Left ventricle myocardium superior (tissue), 1 donor: ENCODE data around the gene NSF. TPM values are rescaled to one million over a fixed set of nuclear protein-coding genes. Genes with fewer than 3 reads are reported as not detected.
"Not testable (repeated sequence)": the region's sequence is repeated elsewhere in the genome, so short reads cannot be mapped to it uniquely, and the experiment has no call there.

Experiments used
- ATAC-seq: fragments of 200-7000 bp; cut with Tn5 transposase; one replicate; pipeline ENCODE4 v1.9.1; 2020; ENCODE audit warnings: mild to moderate bottlenecking, moderate library complexity
- DNase-seq: peaks from one replicate; pipeline ENCODE4 v3.0.0-alpha.2; 2020
- intact Hi-C: fragments of 100-400 bp; cut with micrococcal nuclease; formaldehyde crosslinking; loops from one replicate; pipeline ENCODE4 v1.11.0; 2022
- total RNA-seq: library from RNA; stranded (reverse); fragmentation: NEBNext Ultra II Directional; extraction: Animal tissue kit (Norgen Biotek cat#: 25700); gene quantifications from one replicate; pipeline ENCODE4 v1.2.1, GENCODE V29; 2021
- donor health status: DM: no; HTN: yes; CAD: no; lungs with severe emphysema.

Gene NSF
- total RNA-seq, 1 donor from 2014 or later: 27.5 TPM

DNA sequence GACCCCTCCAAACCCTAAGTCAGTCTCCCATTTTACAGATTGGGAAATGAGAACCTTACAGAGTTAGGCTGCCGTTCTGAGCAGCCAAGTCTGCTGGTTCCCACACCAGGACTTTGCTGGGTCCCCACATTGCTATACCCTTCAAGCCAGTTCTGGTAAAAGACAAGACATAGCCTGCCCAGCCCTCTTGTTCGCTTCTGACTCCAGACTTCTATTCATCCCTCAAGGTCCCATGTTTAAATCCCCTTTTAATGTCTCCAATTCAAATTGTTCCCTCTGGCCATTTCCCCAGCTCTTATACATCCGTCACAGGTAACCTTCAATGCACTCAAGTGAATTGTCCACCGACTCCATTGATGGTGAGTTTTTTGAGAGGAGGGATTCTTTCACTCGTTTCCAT, 197.8 kb downstream of the NSF start:
- DNase-seq: no peak
- intact Hi-C loops: no loop called here
- no peak for ATAC-seq

DNA sequence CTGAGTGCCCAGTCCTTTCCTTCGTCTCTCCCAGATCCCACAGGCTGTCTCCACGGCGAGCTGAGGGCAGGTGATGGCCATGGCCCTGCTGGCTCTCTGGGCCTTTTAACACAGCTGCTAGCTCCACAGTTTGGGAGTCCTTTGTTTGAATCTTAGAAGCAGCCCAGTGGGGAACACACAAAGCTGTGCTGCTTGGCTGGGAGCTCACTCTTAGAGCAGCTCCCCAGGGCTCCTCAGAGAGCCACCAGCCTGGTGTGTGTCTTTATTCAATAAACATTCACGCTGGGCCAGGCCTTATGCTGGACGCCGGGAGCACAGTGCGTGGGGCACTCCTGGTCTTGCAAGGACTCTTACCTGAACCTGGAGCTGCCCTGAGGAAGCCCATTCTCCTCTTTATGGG, 198.3 kb downstream of the NSF start:
- intact Hi-C loops: no loop called here
- no peak for DNase-seq
- no peak for ATAC-seq

DNA sequence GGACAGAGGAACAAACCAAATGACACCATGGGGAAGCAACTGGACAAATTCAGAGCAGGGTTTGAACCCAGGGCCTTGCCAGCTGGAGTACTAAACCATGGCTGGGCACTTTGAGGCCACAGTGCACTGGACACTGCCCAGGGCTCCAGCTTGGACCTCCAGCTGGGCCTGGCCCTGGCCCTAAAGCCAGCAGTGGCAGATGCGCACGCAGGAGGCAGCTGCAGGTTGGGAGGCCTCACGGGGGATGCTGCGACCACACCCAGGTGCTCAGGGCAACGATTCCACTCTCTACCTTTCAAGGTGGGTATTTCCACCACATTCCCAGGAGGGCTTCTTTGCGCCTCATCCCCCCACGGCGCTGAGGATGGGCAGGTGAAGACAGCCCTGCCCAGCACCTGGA, 199.1 kb downstream of the NSF start:
- no peak for ATAC-seq

DNA sequence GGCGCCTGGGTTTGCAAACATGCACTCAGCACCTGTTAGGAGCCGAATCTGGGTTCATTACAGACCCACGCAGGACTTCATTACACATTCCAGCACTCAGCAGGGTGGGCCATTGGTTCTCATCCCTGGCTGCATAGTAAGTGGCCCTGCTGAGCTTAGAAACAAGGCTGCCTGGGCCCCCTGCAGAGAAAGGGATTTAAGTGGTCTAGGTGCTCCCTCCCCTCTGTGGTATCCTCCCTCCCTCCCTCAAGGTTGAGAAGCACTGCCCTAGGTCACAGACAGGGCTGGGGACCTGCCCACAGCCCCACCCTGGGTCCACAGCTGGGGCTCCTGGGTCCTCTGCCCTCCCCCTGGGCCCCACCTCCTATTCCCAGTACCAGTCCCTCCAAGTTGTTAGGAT, 199.7 kb downstream of the NSF start:
- intact Hi-C loops: no loop called here
- DNase-seq (no peak), ATAC-seq (no peak)

More for the DNA sequence above, 199.1 kb downstream of the NSF start:
- DNase-seq: no peak
- intact Hi-C loops: no loop called here

DNA sequence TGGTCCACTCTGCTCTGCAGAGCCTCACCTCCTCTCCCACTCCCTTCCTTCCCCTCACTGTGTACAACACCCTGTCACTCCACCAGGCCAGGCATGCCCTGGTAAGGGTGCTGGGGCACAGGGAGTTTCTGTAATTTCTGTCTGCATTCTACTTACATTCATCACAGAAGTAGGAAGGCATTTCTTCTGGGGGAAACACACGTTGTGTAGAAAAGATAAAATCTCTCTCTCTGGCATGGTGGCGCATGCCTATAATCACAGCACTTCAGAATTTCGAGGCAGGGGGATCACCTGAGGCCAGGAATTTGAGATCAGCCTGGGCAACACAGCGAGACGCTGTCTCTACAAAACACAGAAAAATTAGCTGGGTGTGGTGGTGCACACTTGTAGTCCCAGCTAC, 201.1 kb downstream of the NSF start:
- no peak for ATAC-seq
- DNase-seq: no peak
- intact Hi-C loops: no loop called here

DNA sequence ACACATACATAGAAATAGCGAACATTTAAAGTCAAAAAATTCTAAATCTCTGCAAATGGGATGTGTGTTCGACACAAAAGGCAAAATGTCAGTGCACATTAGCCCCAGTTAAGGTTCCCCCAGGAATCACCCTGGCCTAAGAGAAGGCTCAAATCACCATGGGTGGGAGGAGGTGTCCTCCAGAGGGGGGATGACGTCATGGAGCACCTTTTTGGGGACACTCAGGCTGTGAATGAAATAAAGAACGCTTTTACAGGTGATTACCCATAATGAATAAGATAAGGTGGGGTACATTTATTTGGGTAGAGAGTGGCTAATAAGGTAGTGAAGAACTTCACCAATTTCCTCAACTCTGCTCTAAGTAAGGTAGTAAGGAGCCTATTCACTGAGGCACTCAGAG, 201.6 kb downstream of the NSF start:
- intact Hi-C loops: no loop called here
- ATAC-seq (no peak), DNase-seq (no peak)

DNA sequence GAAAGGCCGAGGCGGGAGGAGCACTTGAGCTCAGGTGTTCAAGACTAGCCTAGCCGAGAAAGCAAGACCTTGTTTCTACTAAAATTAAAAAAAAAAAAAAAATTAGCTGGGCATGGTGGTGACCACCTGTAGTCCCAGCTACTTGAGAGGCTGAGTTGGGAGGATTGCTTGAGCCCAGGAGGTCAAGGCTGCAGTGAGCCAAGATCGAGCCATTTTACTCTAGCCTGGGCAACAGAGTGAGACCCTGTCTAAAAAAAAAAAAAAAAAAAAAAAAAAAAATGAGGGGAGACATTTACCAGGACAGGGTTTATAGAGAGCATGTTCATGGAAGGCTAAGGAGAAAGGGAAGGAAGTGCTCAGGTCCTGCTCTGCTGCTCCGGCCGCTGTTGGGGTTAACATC, 202.6 kb downstream of the NSF start:
- intact Hi-C loops, ATAC-seq, DNase-seq: not testable (repeated sequence)

DNA sequence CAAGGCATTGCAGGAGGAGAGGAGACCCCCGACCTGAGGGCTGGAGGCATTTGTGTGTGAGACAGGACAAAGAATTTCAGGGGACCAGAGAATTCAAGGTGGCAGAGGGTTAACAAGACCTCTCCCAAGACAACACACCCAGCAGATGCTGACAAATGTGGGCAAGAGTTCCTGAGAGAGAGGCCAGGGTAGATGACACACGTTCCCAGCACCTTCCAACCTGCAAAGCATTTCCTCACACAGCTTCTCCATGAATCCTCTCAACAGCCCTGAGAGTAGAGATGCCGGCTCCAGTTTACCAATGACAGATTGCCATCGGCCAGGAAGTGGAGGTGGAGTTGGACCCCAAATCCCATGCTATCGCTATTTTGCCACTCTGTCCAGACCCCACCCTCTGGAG, 203.1 kb downstream of the NSF start:
- DNase-seq (no peak), ATAC-seq (no peak)
- intact Hi-C loops: no loop called here

DNA sequence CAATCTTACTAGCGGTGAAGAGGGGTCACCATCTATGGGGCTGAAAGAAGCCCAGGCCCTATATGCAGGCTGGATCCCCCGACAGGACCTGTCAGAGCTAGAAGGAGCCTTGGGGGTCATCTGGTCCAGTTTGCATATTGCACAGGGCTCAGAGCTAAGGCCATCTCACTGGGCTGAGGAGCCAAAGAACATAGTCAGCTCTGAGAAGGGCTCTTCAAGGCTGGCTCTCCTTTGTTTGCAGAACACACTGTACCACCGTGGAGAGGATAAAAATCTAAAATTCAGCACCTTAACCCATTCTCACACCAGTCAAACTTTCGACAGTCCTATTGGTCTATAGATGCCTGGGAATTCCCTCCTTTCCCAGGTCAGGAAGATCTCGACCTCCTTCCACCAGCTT, 203.8 kb downstream of the NSF start:
- DNase-seq (no peak), ATAC-seq (no peak)
- intact Hi-C loops: no loop called here

DNA sequence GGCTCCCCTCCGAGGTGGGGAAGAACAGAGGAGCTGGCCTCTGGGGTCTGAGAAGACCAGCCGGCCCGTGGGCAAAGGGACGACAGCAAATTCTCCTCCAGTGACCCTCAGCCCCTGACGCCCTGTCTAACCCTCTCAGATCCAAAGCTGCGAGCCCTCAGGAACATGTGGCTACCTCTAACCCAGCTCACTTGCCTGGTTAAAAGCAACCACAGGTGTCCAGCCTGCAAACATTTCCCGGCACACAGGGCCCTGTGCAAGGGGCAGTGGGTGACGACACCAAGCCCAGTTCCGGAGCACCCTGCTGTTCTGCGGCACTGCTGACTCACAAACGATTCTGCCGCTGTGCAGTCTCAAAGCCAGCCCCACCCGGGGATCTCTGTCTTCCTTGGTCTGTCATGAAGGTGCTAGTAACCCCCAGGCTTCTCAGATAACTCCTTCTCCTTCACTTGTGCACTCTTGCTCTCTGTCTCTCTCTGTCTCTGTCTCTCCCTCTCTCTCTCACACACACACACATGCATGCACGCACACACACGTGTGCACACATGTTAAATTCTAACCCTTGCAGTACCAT, 205.0 kb downstream of the NSF start:
- ATAC-seq (no peak), DNase-seq (no peak)
- intact Hi-C loops: no loop called here

DNA sequence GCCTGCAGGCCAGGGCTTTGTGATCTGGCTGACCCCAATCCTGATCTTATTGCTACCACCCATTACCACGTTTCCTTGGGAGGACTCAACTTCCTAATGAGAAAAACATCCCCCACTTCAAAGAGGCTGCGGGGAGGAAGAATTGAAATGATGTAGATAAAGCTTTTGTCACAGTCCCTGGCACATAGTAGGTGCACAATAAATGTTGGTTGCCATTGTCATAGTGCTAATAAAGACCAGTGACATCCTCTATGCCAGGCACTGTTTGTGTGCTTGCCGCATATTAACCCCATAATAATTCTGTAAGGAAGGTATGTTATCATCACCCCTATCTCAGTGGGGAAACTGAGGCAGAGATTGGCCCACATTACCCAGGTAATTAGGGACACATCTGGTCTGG, 205.6 kb downstream of the NSF start:
- no peak for DNase-seq
- intact Hi-C loops: no loop called here
- ATAC-seq: no peak

DNA sequence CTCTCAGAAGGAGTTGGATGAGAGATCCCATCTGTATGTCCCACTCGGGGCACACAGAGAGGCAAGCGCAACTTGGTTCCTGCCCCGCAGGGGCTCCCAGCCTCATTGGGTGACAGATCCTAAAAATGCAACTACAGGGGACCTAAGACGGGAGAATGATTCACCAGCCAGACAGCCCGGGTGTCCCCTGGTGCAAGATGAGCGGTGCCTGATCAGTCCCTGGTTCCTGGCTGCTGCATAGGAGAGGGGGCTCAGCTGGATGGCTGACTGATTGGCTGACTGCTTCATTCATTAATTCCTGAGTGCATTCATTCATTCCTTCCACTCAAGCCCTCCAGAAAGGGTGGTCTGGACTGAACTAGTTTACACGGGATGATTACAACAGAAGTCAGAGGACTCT, 206.1 kb downstream of the NSF start:
- ATAC-seq: no peak
- intact Hi-C loops: no loop called here

DNA sequence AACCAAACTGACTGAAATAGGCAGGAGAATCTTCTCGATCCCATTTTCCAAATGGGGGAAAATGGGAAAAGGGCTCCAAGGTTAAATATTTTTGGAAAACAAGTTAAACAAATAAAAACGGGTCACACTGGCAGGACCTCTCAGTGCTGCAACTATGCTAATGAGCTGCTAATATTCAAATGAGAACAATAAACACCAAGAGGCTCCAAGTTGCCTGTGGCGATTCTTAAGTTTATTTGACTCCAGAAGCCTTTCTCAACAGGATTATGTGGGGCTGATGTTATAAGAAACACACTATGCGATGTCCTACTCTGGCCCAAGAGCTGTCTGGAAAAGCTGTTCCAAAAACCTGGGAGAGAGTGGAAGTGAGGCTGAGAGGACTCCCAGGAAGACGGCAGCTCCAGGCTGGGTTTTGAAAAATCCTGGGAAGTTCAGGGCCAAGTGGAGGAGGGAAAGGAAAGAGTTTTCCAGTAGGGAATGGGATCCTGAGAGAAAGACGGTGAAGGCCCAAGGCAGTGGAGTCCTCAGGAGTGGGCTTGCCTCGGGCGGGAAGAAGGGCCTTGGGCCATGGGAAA, 206.6 kb downstream of the NSF start:
- ATAC-seq: no peak
- no peak for DNase-seq
- intact Hi-C loops: no loop called here

More for the DNA sequence above, 206.1 kb downstream of the NSF start:
- DNase-seq: no peak

DNA sequence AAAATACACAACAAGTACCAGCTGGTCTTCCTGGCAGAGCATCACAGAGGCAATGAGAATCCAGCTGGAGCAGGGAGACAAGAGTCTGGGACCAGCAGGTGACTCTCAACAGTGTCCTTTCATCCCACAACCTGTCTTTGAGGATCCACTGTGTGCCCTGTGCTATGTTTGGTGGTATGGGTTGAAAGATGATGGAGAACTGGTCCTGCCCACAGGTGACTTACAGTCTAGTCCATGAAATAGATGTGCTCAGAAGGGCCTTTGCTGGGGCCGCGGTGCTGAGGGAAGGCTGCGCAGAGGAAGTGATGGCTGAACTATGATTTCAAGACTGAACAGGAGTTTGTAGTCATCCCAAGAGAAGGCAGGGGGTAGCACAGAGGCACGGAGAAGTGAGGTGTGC, 210.1 kb downstream of the NSF start:
- intact Hi-C loops: no loop called here
- ATAC-seq: no peak
- DNase-seq: no peak

DNA sequence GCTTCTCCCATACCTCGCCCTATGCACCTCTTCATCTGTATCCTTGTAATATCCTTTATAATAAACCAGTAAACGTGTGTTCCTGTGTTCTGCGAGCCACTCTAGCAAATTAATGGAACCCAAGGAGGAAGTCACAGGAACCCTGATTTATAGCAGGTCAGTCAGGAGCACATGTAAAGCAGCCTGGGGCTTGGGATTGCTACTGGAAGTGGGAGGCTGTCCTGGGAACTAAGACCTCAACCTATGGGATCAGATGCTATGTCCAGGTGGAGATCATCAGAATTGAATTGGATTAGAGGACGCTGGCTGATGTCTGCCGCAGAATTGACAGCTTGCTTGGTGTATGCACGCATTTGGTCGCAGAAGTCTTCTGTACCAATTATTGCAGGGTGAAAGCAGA, 212.3 kb downstream of the NSF start:
- DNase-seq (no peak), ATAC-seq (no peak)
- intact Hi-C loops: no loop called here

DNA sequence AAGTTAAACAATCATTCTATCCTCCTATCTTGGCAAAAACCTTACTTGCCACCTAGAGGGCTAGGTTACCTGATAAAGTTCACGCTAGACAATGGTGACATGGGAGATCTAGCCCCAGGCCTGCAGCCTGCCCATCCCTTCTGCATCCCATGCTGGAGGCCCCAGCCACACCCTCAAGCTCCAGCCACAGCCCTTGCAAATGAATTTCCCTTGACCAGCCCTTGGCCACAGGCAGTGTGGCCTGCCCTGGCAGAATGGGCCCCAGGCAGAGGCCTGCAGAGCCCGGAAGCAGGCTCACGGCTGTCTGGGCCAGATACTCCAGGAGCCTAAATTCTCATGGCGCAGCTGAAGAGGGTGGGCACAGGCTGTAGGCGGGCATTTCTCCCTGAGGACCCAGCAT, 213.1 kb downstream of the NSF start:
- intact Hi-C loops: no loop called here
- DNase-seq (no peak), ATAC-seq (no peak)

DNA sequence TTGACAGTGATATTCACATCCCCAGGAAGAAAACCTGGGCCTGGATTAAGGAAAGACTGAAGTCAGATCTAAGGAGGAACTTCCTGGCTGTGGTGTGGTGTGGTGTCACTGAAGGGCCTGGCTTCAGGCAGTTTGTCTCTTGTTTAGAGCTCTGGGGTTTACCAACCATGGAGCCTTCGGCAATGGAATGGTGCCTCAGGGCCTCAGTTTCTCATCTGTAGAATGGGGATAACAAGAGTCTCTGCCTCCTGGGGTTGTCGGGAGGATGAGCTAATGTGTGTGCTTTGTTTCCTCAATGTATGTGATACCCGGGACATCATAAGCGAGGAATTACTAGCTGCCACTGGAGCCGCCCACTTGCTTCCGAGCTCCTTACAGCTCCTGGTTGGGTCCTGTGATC, 215.3 kb downstream of the NSF start:
- DNase-seq (no peak), ATAC-seq (no peak)
- intact Hi-C loops: no loop called here

Other genes with a start within 250 kb of the NSF start
- gene ARL17B, start 228.9 kb upstream of the NSF start, total RNA-seq: 17.8 TPM
- gene LRRC37A2, start 78.2 kb upstream of the NSF start, total RNA-seq: 5.0 TPM
- 10.8 TPM for gene ARL17A, start 11.0 kb upstream of the NSF start, total RNA-seq
- 0.92 TPM for gene WNT3, start 228.0 kb downstream of the NSF start, total RNA-seq